Suprapubic skin (tissue), 4 donors: ENCODE measurements around the gene TMEM135. TPM values are rescaled to one million over a fixed set of nuclear protein-coding genes. Genes with fewer than 3 reads are reported as not detected.
"Not testable (repeated sequence)": the region's sequence is repeated elsewhere in the genome, so short reads cannot be mapped to it uniquely, and the experiment has no call there.

Experiments
- DNase-seq, 2 donors: peaks; one replicate each; pipeline ENCODE4 v3.0.0-alpha.2; 2019; ENCODE audit warnings: low spot score in 2 of 2
- H3K27ac ChIP-seq: fragments of 200-600 bp; sonication (generic); one replicate; pipeline ENCODE4 v1.5.1; 2019
- H3K27me3 ChIP-seq: fragments of 200-600 bp; sonication (generic); one replicate; pipeline ENCODE4 v1.5.1; 2019
- H3K36me3 ChIP-seq: fragments of 200-600 bp; sonication (generic); one replicate; pipeline ENCODE4 v1.5.1; 2019
- H3K4me1 ChIP-seq: fragments of 200-600 bp; sonication (generic); one replicate; pipeline ENCODE4 v1.5.1; 2019
- H3K4me3 ChIP-seq: fragments of 200-600 bp; sonication (generic); one replicate; pipeline ENCODE4 v1.5.1; 2019; ENCODE audit warnings: mild to moderate bottlenecking
- H3K9me3 ChIP-seq: fragments of 200-600 bp; sonication (generic); one replicate; pipeline ENCODE4 v1.5.1; 2019
- EP300 ChIP-seq: sonication (generic); formaldehyde crosslinking; IDR thresholded peaks from one replicate; pipeline ENCODE4 v1.6.1; 2017; ENCODE audit warnings: antibody characterized with exemption
- POLR2A ChIP-seq, 2 donors: fragments of 450-650 bp; IDR thresholded peaks; one replicate each; pipeline ENCODE4 v1.6.1; 2017; ENCODE audit warnings: antibody characterized with exemption in 2 of 2, mild to moderate bottlenecking in 2 of 2, moderate library complexity in 2 of 2
- POLR2AphosphoS5 ChIP-seq, 3 donors: sonication (generic); formaldehyde crosslinking; IDR thresholded peaks; one replicate each; pipeline ENCODE4 v1.6.1; 2017; ENCODE audit warnings: antibody characterized with exemption in 3 of 3
- WGBS: methylation state at CpG from one replicate; pipeline ENCODE4 v1.1.5; 2018; 5-methylcytosine and 5-hydroxymethylcytosine counted together
- total RNA-seq, 4 donors: library from RNA; depleted of rRNA; stranded (reverse); fragments of >200 nt; gene quantifications; one replicate each; pipeline ENCODE4 v1.1.0, GENCODE V29; 2016
- TF ChIP-seq, protein P1 (sequence below), 2 donors: fragments of 200-600 bp in 1 of 2; fragments of 450-650 bp in 1 of 2; sonication (generic) in 1 of 2; IDR thresholded peaks; one replicate each; pipeline ENCODE4 v1.5.1; 2016 to 2019; ENCODE audit warnings: antibody characterized with exemption in 2 of 2, mild to moderate bottlenecking in 1 of 2, moderate library complexity in 1 of 2

The TMEM135 gene
- 10 to 100 TPM in 2 of 4 donors, 1 to 10 TPM in 2; 5.8 to 22.3 (median 11.0) TPM for total RNA-seq

DNA sequence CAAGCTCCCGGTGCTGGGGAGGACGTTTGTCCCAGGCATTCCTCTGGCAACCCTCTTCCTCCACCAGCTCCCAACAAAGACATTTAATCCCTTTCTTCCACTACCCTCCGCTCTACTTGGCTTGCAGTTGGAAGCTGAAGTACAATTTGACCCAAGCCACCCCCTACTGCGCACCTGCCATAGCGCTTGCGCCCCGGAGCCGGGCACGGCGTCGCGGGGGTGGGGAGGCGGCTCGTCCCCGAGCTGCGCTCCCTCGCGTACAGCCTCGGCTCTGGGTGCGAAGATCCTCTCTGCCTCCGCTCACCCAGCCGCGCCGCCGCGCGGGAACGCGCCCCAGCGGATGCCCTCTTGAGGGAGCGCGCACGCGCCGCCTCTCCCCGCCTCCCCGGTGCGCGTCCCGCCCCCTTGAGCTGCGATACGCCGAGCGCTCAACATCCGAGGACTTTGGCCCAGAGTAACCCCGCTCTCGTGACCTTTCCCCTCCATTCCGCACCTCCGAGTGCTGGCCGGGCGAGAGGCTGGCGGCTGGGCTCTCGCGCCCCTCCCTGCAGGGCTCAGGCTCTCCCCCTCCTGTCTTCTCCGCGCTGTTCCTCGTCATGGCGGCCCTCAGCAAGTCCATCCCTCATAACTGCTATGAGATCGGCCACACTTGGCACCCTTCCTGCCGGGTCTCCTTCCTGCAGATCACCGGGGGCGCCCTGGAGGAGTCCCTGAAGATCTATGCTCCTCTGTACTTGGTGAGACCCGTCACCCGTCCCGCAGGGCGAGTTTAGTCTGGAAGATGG, at the start of gene TMEM135:
Gene TMEM135, plus strand, starts transcription at position 485 of the 785 bp plus-strand sequence. Its CDS starts 112 bp downstream, at position 597.
- TF ChIP-seq POLR2A (IDR thresholded peaks at IDR 0.05) (no peak), POLR2AphosphoS5 (IDR thresholded peaks at IDR 0.05) (peak in 1 of 3 donors; percentile 33)
- Histone ChIP-seq H3K4me3 (peak within 1 kb of the TSS; percentile 66), H3K9me3 (no peaks in the 10 kb centered on the region), H3K27ac (peak within 1 kb of the TSS; percentile 79), H3K36me3 (no peaks in the 10 kb centered on the region), H3K4me1 (peaks cover 30% of the 10 kb centered on the region), H3K27me3 (no peaks in the 10 kb centered on the region)
- DNase-seq = peak; percentile 94 to 95
- under 1% methylated on average over 31 of the region's 66 CpGs for WGBS

GRCh38 chr11:86988351-86988881, 49.3 kb upstream of the TMEM135 start:
- Histone ChIP-seq H3K4me3 (no peak overlapping the region), H3K4me1 (peaks cover 7% of the 10 kb centered on the region), H3K27ac (no peak overlapping the region), H3K27me3 (no peaks in the 10 kb centered on the region), H3K36me3 (no peaks in the 10 kb centered on the region), H3K9me3 (no peaks in the 10 kb centered on the region)
- DNase-seq = no peak
- 90% methylated on average over 4 of the region's 4 CpGs for WGBS
- TF ChIP-seq EP300 = no peak
- TF ChIP-seq POLR2A (IDR thresholded peaks at IDR 0.05) = no peak
- TF ChIP-seq POLR2AphosphoS5 (IDR thresholded peaks at IDR 0.05) = no peak
- TF ChIP-seq, protein P1, sequence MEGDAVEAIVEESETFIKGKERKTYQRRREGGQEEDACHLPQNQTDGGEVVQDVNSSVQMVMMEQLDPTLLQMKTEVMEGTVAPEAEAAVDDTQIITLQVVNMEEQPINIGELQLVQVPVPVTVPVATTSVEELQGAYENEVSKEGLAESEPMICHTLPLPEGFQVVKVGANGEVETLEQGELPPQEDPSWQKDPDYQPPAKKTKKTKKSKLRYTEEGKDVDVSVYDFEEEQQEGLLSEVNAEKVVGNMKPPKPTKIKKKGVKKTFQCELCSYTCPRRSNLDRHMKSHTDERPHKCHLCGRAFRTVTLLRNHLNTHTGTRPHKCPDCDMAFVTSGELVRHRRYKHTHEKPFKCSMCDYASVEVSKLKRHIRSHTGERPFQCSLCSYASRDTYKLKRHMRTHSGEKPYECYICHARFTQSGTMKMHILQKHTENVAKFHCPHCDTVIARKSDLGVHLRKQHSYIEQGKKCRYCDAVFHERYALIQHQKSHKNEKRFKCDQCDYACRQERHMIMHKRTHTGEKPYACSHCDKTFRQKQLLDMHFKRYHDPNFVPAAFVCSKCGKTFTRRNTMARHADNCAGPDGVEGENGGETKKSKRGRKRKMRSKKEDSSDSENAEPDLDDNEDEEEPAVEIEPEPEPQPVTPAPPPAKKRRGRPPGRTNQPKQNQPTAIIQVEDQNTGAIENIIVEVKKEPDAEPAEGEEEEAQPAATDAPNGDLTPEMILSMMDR (IDR thresholded peaks at IDR 0.05) = no peak

DNA sequence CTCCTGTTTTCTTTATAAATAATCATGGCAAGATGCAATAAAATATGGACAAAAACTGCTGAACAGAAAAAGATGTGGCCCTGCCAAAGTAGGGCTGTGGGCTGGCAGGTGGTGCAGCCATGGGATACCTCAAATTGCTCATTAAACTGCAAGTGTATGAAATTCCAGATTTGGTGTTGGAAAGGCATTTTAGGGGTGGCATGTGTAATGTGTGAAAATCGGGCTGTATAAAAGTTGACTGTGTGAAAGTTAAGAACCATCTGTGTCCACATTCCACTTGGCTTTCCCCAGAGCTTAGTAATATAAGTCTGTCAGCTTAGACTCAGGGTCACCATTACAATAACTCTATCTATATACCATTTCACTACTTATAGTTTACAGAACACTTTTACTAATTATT, 47.7 kb upstream of the TMEM135 start:
- WGBS = 43% methylated on average over 1 of the region's 1 CpG
- Histone ChIP-seq H3K36me3 (no peaks in the 10 kb centered on the region), H3K9me3 (no peaks in the 10 kb centered on the region), H3K27ac (no peak overlapping the region), H3K27me3 (no peaks in the 10 kb centered on the region), H3K4me3 (no peak overlapping the region), H3K4me1 (peaks cover 3% of the 10 kb centered on the region)
- DNase-seq = no peak
- TF ChIP-seq, protein P1 (IDR thresholded peaks at IDR 0.05) = no peak
- TF ChIP-seq POLR2AphosphoS5 (IDR thresholded peaks at IDR 0.05) (no peak), POLR2A (IDR thresholded peaks at IDR 0.05) (no peak), EP300 (no peak)

GRCh38 chr11:86990515-86990914, 47.2 kb upstream of the TMEM135 start:
- no peak for DNase-seq
- Histone ChIP-seq H3K27ac (no peak overlapping the region), H3K27me3 (no peaks in the 10 kb centered on the region), H3K36me3 (no peaks in the 10 kb centered on the region), H3K4me3 (no peak overlapping the region), H3K9me3 (no peaks in the 10 kb centered on the region), H3K4me1 (peaks cover 2% of the 10 kb centered on the region)
- TF ChIP-seq, protein P1 (IDR thresholded peaks at IDR 0.05) = no peak
- no peak for TF ChIP-seq EP300
- no peak for TF ChIP-seq POLR2A (IDR thresholded peaks at IDR 0.05)
- no peak for TF ChIP-seq POLR2AphosphoS5 (IDR thresholded peaks at IDR 0.05)
- 59% methylated on average over 3 of the region's 3 CpGs for WGBS

DNA sequence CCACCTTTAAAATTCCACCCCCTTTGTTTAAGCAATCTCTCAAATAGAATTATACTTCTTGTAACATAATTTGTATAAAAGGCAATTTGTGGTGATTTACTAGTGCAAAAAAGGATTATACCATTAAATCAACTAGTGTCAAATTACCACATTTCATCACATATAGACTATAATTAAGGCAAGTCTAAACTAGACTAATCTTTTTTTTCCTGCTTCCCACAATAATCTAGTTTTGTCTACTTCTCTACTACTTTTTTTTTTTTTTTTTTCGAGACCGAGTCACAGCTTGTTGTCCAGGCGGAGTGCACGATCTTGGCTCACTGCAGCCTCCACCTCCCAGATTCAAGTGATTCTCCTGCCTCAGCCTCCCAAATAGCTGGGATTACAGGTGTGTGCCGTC, 46.4 kb upstream of the TMEM135 start:
- no peaks in the 10 kb centered on the region for H3K9me3 ChIP-seq
- no peak overlapping the region for H3K27ac ChIP-seq
- peaks cover 2% of the 10 kb centered on the region for H3K4me1 ChIP-seq
- TF ChIP-seq EP300 = no peak
- no peak for TF ChIP-seq POLR2AphosphoS5 (IDR thresholded peaks at IDR 0.05)
- TF ChIP-seq, protein P1 (IDR thresholded peaks at IDR 0.05) = no peak
- no peak for TF ChIP-seq POLR2A (IDR thresholded peaks at IDR 0.05)
- H3K36me3 ChIP-seq = no peaks in the 10 kb centered on the region
- no peak for DNase-seq
- no peak overlapping the region for H3K4me3 ChIP-seq
- no peaks in the 10 kb centered on the region for H3K27me3 ChIP-seq
- 66% methylated on average over 5 of the region's 5 CpGs for WGBS

GRCh38 chr11:86992340-86992739, 45.4 kb upstream of the TMEM135 start:
- not testable (repeated sequence) for DNase-seq
- WGBS = 98% methylated on average over 4 of the region's 4 CpGs

More at GRCh38 chr11:86992340-86992739, 45.4 kb upstream of the TMEM135 start:
- not testable (repeated sequence) for H3K4me3 ChIP-seq, H3K36me3 ChIP-seq, H3K4me1 ChIP-seq, H3K27ac ChIP-seq, H3K9me3 ChIP-seq, H3K27me3 ChIP-seq
